K562 (cell line): Measurements from ENCODE around the gene SLC39A11. TPM values are rescaled to one million over a fixed set of nuclear protein-coding genes. Genes with fewer than 3 reads are reported as not detected.

Experiments used
- ATAC-seq: fragments of 200-7000 bp; cut with Tn5 transposase; 3 replicates; pipeline ENCODE4 v1.9.1; 2020; ENCODE audit warnings: moderate library complexity
- BruUV-seq: library from RNA; stranded (reverse); fragments of 400-500 nt; replicated peaks from 2 replicates; lab custom pipeline; 2021; lab: Mats Ljungman, UMichigan
- CTCF ChIA-PET: fragments of 300-600 bp; formaldehyde crosslinking; extraction: SDS; loops from one replicate; lab custom pipeline; 2021; ENCODE audit warnings: low intra/inter-chr PET ratio; lab: Yijun Ruan, JAX
- POLR2A ChIA-PET: fragments of 300-600, 350-650 bp; sonication (Branson Sonifier 250); formaldehyde crosslinking; extraction: SDS; loops from one replicate; lab custom pipeline; 2021; ENCODE audit warnings: antibody characterized with exemption, inconsistent platforms; lab: Yijun Ruan, JAX
- DNase-seq, 4 experiments: peaks; one replicate each; pipeline versions ENCODE4 v3.0.0 to v3.0.0-alpha.2; 2011 to 2018; ENCODE audit warnings: low spot score in 3 of 4, mixed read lengths in 3 of 4; ENCODE audit errors: extremely low read depth in 1 of 4
- FAIRE-seq: peaks from 2 replicates; lab custom pipeline; 2011; peaks lifted over from hg19 to GRCh38; lab: Jason Lieb, UNC
- H2AFZ ChIP-seq: 2 replicates; pipeline ENCODE4 v1.6.0; 2011; ENCODE audit warnings: low read depth, low read length, control low read depth, inconsistent platforms
- H3K27ac ChIP-seq: fragments of 200-600 bp; 3 replicates; pipeline ENCODE4 v1.8.0; 2011; ENCODE audit warnings: low read depth, mild to moderate bottlenecking, control low read depth, inconsistent platforms, low read length, moderate library complexity, mixed read lengths; ENCODE audit errors: extremely low read depth
- H3K27me3 ChIP-seq, 2 experiments: fragments of 300-600 bp in 1 of 2; 2 replicates in 1 of 2; 3 replicates in 1 of 2; pipeline versions ENCODE4 v1.6.0 to v1.8.0; 2011; ENCODE audit warnings: inconsistent platforms in 2 of 2, low read length in 2 of 2, mild to moderate bottlenecking in 1 of 2, mixed read lengths in 1 of 2, moderate library complexity in 1 of 2; ENCODE audit not compliant: control insufficient read depth in 2 of 2, insufficient read depth in 2 of 2
- H3K36me3 ChIP-seq: fragments of 300-600 bp; 3 replicates; pipeline ENCODE4 v1.8.0; 2011; ENCODE audit warnings: mild to moderate bottlenecking, low read length, inconsistent platforms; ENCODE audit not compliant: control insufficient read depth, insufficient read depth
- H3K4me1 ChIP-seq, 2 experiments: fragments of 200-600 bp in 1 of 2; replicated peaks in 1 of 2; 2 replicates in 1 of 2; 3 replicates in 1 of 2; pipeline versions ENCODE4 v1.5.1 to v1.8.0; 2011; ENCODE audit warnings: inconsistent platforms in 2 of 2, low read length in 2 of 2, mild to moderate bottlenecking in 1 of 2, mixed read lengths in 1 of 2, moderate library complexity in 1 of 2; ENCODE audit not compliant: control insufficient read depth in 2 of 2, insufficient read depth in 2 of 2
- H3K4me2 ChIP-seq: 2 replicates; pipeline ENCODE4 v1.6.1; 2011; ENCODE audit warnings: low read length, control low read depth, inconsistent platforms, mixed read lengths; ENCODE audit not compliant: insufficient read depth
- H3K4me3 ChIP-seq: fragments of 200-600 bp; sonication (generic), shearing (Covaris generic); 2 replicates; pipeline ENCODE4 v1.5.1; 2016; ENCODE audit warnings: control low read depth, inconsistent platforms
- H3K79me2 ChIP-seq: fragments of 200-600 bp; 3 replicates; pipeline ENCODE4 v1.8.0; 2011; ENCODE audit warnings: low read length, inconsistent platforms; ENCODE audit not compliant: control insufficient read depth, insufficient read depth
- H3K9ac ChIP-seq, 2 experiments: 2 replicates each; pipeline versions ENCODE4 v1.6.0 to v1.6.1; 2011; ENCODE audit warnings: low read depth in 2 of 2, low read length in 2 of 2, control low read depth in 1 of 2, inconsistent platforms in 1 of 2, mild to moderate bottlenecking in 1 of 2, mixed read lengths in 1 of 2; ENCODE audit not compliant: insufficient read depth in 1 of 2
- H3K9me1 ChIP-seq: one replicate; pipeline ENCODE4 v1.6.0; 2011; ENCODE audit warnings: inconsistent platforms, mild to moderate bottlenecking, low read length, moderate library complexity; ENCODE audit not compliant: control insufficient read depth, insufficient read depth
- H3K9me3 ChIP-seq: replicated peaks from 2 replicates; pipeline ENCODE4 v1.5.1; 2011; ENCODE audit warnings: low read depth, low read length, inconsistent platforms; ENCODE audit not compliant: control insufficient read depth, insufficient read depth
- H4K20me1 ChIP-seq: replicated peaks from 2 replicates; pipeline ENCODE4 v1.6.1; 2011; ENCODE audit warnings: low read length, inconsistent platforms, mixed read lengths; ENCODE audit not compliant: control insufficient read depth, insufficient read depth
- BMI1 ChIP-seq: fragments of 150-350 bp; IDR thresholded peaks from 2 replicates; pipeline ENCODE4 v1.6.1; 2014; ENCODE audit warnings: low read length
- CBX8 ChIP-seq: fragments of 200-600 bp; sonication (generic); IDR thresholded peaks from 2 replicates; pipeline ENCODE4 v1.6.1; 2012; ENCODE audit warnings: borderline replicate concordance, mixed run types, low read depth, mild to moderate bottlenecking, moderate library complexity, mixed read lengths, low read length, control low read depth, inconsistent platforms; ENCODE audit not compliant: poor library complexity, severe bottlenecking; ENCODE audit errors: extremely low read depth
- HMG20B ChIP-seq: fragments of 250-450 bp; sonication (Bioruptor Pico); IDR thresholded peaks from 2 replicates; pipeline ENCODE4 v1.5.0; 2021; ENCODE audit warnings: mild to moderate bottlenecking
- ILF3 ChIP-seq: fragments of 450-650 bp; IDR thresholded peaks from 2 replicates; pipeline ENCODE4 v1.6.1; 2018; ENCODE audit warnings: antibody characterized with exemption, mild to moderate bottlenecking, moderate library complexity, borderline replicate concordance
- MAFG ChIP-seq: fragments of 450-650 bp; conservative IDR thresholded peaks from 2 replicates; pipeline ENCODE4 v1.6.1; 2016; ENCODE audit warnings: missing genetic modification characterization, missing compliant biosample characterization
- POLR3A ChIP-seq: IDR thresholded peaks from 2 replicates; pipeline ENCODE4 v1.6.1; 2011; ENCODE audit warnings: borderline replicate concordance, mild to moderate bottlenecking, moderate library complexity; ENCODE audit not compliant: insufficient read length, insufficient read depth; ENCODE audit errors: extremely low read depth
- PTRF ChIP-seq: fragments of 450-650 bp; IDR thresholded peaks from 2 replicates; pipeline ENCODE4 v1.6.1; 2016; ENCODE audit warnings: mild to moderate bottlenecking, missing genetic modification characterization, missing compliant biosample characterization
- RBBP5 ChIP-seq: fragments of 200-600 bp; sonication (generic); IDR thresholded peaks from 2 replicates; pipeline ENCODE4 v1.6.1; 2012; ENCODE audit warnings: borderline replicate concordance, mild to moderate bottlenecking, low read length, control low read depth, inconsistent platforms; ENCODE audit not compliant: insufficient read depth, poor library complexity, severe bottlenecking
- SREBF2 ChIP-seq: sonication (generic); formaldehyde crosslinking; IDR thresholded peaks from 2 replicates; pipeline ENCODE4 v1.4.0; 2020; ENCODE audit warnings: mild to moderate bottlenecking, missing genetic modification reagents
- ZNF696 ChIP-seq: fragments of 250-450 bp; sonication (Bioruptor Pico); conservative IDR thresholded peaks from 2 replicates; pipeline ENCODE4 v1.4.0; 2020; ENCODE audit warnings: mild to moderate bottlenecking, moderate library complexity
- WGBS: fragments of 100-300 bp; shearing (Covaris generic); methylation state at CpG from one replicate; pipeline ENCODE4 v1.1.6; 2016; ENCODE audit warnings: low coverage, mixed read lengths; ENCODE audit not compliant: insufficient coverage; ENCODE audit errors: missing lambda C conversion rate; 5-methylcytosine and 5-hydroxymethylcytosine counted together
- in situ Hi-C: fragments of 300-500 bp; cut with MboI; formaldehyde crosslinking; loops from 4 replicates; pipeline ENCODE4 v1.15.0; 2018; ENCODE audit warnings: inconsistent platforms, mixed read lengths
- intact Hi-C: fragments of 100-400 bp; cut with micrococcal nuclease; formaldehyde crosslinking; loops from 2 replicates; pipeline ENCODE4 v1.14.2; 2022
- polyA plus RNA-seq, 8 experiments: library from polyadenylated mRNA; depleted of rRNA in 4 of 8; stranded (reverse) in 5 of 8; unstranded in 3 of 8; fragments of >200 nt; fragmentation: Nextera tagmentation in 2 of 8; fragmentation: Illumina TruSeq in 1 of 8; extraction: Ambion mirVana in 2 of 8; extraction: Trizol in 1 of 8; gene quantifications; 2 replicates each; pipeline versions ENCODE4 v1.2.1 to v1.2.3, GENCODE V29; 2011 to 2014; ENCODE audit warnings: inconsistent platforms in 1 of 8, missing spikeins in 1 of 8
- total RNA-seq, 7 experiments: library from RNA; depleted of rRNA in 6 of 7; stranded (reverse); fragments of >200 nt in 6 of 7; fragmentation: Illumina TruSeq in 2 of 7; extraction: Trizol in 2 of 7; gene quantifications; 2 replicates each; pipeline versions ENCODE4 v1.2.1 to v1.2.3, GENCODE V29; 2011 to 2021; ENCODE audit warnings: low replicate concordance in 1 of 7
- TF ChIP-seq, protein P1 (sequence below): fragments of 450-650 bp; IDR thresholded peaks from 2 replicates; pipeline ENCODE4 v1.6.1; 2016; ENCODE audit warnings: antibody characterized with exemption
- TF ChIP-seq, protein P2 (sequence below), 2 experiments: IDR thresholded peaks; 2 replicates each; pipeline ENCODE4 v1.6.1; 2012; ENCODE audit warnings: improper control_type of control experiment in 2 of 2, low read depth in 2 of 2, low read length in 2 of 2, borderline replicate concordance in 1 of 2
- TF ChIP-seq, protein P3 (sequence below): fragments of 450-650 bp; formaldehyde crosslinking; IDR thresholded peaks from 2 replicates; pipeline ENCODE4 v1.4.0; 2020; ENCODE audit warnings: mild to moderate bottlenecking

The SLC39A11 gene
- total and polyA plus RNA-seq, 9 of the 15 experiments (the other 6 are each of a cell fraction or from before 2014, with no cell fraction given): 10.5 to 26.4 (median 13.4) TPM

DNA sequence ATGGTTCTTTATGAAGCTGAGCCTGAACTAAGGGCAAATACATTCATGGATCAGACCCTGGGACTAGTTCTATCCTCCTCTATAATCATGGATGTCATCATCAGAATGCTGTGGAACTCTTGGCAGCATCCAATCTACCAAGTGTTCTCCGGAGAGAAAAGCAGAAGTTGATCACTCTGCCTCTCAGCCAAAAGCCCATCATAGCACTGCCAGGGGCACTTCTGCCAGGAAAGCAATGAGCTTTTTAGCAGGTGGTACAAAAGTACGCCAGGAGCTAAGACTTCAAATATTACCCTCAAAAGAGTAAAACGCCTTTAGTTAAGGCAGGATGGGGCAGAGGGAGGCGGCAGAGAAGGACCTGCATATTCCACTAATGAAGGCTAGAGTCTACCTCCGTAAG, 279.0 kb downstream of the SLC39A11 start:
- Histone ChIP-seq H3K9ac (no peak overlapping the region), H3K4me1 (no peaks in the 10 kb centered on the region), H3K36me3 (no peaks in the 10 kb centered on the region), H3K27me3 (no peaks in the 10 kb centered on the region), H3K9me3 (no peaks in the 10 kb centered on the region), H3K4me3 (no peak overlapping the region), H3K9me1 (no peaks in the 10 kb centered on the region), H2AFZ (no peak overlapping the region), H3K27ac (no peak overlapping the region), H3K4me2 (no peak overlapping the region), H3K79me2 (no peaks in the 10 kb centered on the region), H4K20me1 (no peaks in the 10 kb centered on the region)
- DNase-seq: no peak
- POLR2A ChIA-PET: interaction anchor here (1.2 kb wide), 1 partner anchor 54 kb away, joined by 4 read pairs; no protein-coding TSS in a partner anchor
- no peak for ATAC-seq
- in situ Hi-C loops: no loop called here
- FAIRE-seq: no peak
- BruUV-seq: no TSS peak
- intact Hi-C loops: no loop called here
- 62% methylated on average over 5 of the region's 5 CpGs for WGBS
- CTCF ChIA-PET: no interaction called here
- TF ChIP-seq, protein P1, sequence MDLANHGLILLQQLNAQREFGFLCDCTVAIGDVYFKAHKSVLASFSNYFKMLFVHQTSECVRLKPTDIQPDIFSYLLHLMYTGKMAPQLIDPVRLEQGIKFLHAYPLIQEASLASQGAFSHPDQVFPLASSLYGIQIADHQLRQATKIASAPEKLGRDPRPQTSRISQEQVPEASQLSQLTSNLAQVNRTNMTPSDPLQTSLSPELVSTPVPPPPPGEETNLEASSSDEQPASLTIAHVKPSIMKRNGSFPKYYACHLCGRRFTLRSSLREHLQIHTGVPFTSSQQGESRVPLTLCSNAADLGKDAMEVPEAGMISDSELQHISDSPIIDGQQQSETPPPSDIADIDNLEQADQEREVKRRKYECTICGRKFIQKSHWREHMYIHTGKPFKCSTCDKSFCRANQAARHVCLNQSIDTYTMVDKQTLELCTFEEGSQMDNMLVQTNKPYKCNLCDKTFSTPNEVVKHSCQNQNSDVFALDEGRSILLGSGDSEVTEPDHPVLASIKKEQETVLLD: no peak
- no peak for TF ChIP-seq BMI1
- TF ChIP-seq SREBF2 (CRISPR knock-in tag): no peak
- TF ChIP-seq CBX8: no peak
- no peak for TF ChIP-seq POLR3A
- no peak for TF ChIP-seq ILF3
- no peak for TF ChIP-seq RBBP5
- TF ChIP-seq, protein P2, sequence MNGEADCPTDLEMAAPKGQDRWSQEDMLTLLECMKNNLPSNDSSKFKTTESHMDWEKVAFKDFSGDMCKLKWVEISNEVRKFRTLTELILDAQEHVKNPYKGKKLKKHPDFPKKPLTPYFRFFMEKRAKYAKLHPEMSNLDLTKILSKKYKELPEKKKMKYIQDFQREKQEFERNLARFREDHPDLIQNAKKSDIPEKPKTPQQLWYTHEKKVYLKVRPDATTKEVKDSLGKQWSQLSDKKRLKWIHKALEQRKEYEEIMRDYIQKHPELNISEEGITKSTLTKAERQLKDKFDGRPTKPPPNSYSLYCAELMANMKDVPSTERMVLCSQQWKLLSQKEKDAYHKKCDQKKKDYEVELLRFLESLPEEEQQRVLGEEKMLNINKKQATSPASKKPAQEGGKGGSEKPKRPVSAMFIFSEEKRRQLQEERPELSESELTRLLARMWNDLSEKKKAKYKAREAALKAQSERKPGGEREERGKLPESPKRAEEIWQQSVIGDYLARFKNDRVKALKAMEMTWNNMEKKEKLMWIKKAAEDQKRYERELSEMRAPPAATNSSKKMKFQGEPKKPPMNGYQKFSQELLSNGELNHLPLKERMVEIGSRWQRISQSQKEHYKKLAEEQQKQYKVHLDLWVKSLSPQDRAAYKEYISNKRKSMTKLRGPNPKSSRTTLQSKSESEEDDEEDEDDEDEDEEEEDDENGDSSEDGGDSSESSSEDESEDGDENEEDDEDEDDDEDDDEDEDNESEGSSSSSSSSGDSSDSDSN (IDR thresholded peaks at IDR 0.05; ENCODE audit: borderline replicate concordance in 1 of 2, low read depth in 2 of 2, low read length in 2 of 2): no peak
- TF ChIP-seq ZNF696: no peak
- TF ChIP-seq PTRF: no peak
- TF ChIP-seq, protein P3, sequence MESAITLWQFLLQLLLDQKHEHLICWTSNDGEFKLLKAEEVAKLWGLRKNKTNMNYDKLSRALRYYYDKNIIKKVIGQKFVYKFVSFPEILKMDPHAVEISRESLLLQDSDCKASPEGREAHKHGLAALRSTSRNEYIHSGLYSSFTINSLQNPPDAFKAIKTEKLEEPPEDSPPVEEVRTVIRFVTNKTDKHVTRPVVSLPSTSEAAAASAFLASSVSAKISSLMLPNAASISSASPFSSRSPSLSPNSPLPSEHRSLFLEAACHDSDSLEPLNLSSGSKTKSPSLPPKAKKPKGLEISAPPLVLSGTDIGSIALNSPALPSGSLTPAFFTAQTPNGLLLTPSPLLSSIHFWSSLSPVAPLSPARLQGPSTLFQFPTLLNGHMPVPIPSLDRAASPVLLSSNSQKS (CRISPR knock-in tag): no peak
- no peak for TF ChIP-seq MAFG
- no peak for TF ChIP-seq HMG20B (CRISPR knock-in tag)
- TF ChIP-seq, all 486 proteins: peak for 0
